GM10248 (cell line): ENCODE results near the gene CYGB.
"Not testable (repeated sequence)": the region's sequence is repeated elsewhere in the genome, so short reads cannot be mapped to it uniquely, and the experiment has no call there.

Experiments used
- CTCF ChIA-PET: fragments of 300-600 bp; sonication (Branson Sonifier 250); formaldehyde crosslinking; extraction: SDS; loops from one replicate; lab custom pipeline; 2021; ENCODE audit warnings: antibody characterized with exemption; lab: Yijun Ruan, JAX
- POLR2A ChIA-PET: fragments of 350-650 bp; sonication (Branson Sonifier 250); formaldehyde crosslinking; extraction: SDS; loops from one replicate; lab custom pipeline; 2020; ENCODE audit warnings: antibody characterized with exemption; lab: Yijun Ruan, JAX
- DNase-seq: peaks from one replicate; pipeline ENCODE4 v3.0.0; 2012; ENCODE audit errors: extremely low spot score
- TF ChIP-seq, protein P1 (sequence below): IDR thresholded peaks from 2 replicates; pipeline ENCODE4 v1.5.1; 2012; ENCODE audit warnings: mild to moderate bottlenecking, low read depth; ENCODE audit errors: extremely low read depth, missing control alignments, control extremely low read depth

Gene CYGB

DNA sequence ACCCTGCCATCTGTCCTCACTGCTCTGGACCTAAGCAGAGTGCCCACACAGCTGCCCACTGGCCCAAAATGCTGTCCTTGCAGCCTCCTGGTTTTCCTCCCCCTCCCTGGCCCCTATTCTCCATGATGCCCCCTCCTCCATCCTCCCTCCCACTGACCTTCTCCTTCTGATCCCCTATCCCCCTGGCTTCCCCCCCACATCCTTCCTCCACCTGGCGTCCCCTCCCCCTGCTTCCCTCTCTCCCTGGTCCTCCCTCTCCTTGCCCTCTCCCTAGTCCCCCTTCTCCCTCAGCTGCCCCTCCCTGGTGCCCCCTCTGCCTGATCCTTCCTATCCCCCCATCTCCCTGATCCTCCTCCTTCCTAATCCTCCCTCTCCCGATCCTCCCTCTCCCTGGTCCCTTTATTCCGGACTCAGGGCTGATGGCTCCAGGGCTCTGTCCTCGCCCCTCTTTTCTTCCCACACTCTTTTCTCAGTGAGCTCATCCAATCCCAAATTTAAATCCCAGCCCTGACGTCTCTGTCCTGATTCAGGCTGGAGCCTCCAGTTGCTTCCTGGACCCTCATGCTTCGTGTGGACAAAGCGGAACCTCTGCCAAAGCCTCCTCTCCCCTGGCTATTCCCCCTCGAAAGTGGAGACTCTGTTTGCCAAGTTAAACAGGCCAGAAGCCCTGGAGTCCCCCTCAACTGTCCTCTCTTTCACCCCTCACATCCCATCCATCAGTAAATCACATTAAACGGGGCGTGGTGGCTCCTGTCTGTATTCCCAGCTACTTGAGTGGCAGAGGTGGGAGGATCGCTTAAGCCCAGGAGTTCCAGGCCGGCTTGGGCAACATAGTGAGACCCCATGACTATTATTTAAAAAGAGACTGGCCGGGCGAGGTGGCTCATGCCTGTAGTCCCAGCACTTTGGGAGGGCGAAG, 18.2 kb downstream of the CYGB start:
- no peak for DNase-seq
- CTCF ChIA-PET = interaction anchor here (1.2 to 6.5 kb wide), 5 partner anchors 9 to 106 kb away, joined by 3 to 109 read pairs (median 4); no protein-coding TSS in a partner anchor
- TF ChIP-seq, protein P1, sequence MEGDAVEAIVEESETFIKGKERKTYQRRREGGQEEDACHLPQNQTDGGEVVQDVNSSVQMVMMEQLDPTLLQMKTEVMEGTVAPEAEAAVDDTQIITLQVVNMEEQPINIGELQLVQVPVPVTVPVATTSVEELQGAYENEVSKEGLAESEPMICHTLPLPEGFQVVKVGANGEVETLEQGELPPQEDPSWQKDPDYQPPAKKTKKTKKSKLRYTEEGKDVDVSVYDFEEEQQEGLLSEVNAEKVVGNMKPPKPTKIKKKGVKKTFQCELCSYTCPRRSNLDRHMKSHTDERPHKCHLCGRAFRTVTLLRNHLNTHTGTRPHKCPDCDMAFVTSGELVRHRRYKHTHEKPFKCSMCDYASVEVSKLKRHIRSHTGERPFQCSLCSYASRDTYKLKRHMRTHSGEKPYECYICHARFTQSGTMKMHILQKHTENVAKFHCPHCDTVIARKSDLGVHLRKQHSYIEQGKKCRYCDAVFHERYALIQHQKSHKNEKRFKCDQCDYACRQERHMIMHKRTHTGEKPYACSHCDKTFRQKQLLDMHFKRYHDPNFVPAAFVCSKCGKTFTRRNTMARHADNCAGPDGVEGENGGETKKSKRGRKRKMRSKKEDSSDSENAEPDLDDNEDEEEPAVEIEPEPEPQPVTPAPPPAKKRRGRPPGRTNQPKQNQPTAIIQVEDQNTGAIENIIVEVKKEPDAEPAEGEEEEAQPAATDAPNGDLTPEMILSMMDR = no peak
- POLR2A ChIA-PET = no interaction called here

DNA sequence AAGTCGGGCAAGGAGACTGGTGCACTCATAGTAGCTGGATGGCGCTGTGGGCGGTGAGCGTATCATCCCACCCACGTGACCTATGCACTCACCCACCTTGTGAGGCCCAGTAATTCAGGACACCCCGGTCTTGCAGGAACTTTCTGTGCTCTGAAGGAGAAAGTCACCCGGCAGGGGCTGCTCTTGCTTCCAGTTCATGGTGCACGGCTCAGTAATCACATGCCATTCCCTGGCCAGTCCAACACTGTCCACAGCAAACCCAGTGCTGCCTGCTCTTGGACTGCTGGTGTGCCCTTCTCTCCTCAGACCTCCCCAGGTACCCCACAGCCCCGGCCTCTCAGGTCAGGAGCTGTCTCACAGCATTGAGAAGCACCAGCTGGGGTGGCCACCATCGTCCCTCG, 19.9 kb downstream of the CYGB start:
- DNase-seq = no peak
- ChIA-PET POLR2A (no interaction called here), CTCF (interaction anchor here (1.0 to 1.7 kb wide), 4 partner anchors 10 to 29 kb away, joined by 3 to 8 read pairs (median 6); no protein-coding TSS in a partner anchor)
- TF ChIP-seq, protein P1 = no peak

DNA sequence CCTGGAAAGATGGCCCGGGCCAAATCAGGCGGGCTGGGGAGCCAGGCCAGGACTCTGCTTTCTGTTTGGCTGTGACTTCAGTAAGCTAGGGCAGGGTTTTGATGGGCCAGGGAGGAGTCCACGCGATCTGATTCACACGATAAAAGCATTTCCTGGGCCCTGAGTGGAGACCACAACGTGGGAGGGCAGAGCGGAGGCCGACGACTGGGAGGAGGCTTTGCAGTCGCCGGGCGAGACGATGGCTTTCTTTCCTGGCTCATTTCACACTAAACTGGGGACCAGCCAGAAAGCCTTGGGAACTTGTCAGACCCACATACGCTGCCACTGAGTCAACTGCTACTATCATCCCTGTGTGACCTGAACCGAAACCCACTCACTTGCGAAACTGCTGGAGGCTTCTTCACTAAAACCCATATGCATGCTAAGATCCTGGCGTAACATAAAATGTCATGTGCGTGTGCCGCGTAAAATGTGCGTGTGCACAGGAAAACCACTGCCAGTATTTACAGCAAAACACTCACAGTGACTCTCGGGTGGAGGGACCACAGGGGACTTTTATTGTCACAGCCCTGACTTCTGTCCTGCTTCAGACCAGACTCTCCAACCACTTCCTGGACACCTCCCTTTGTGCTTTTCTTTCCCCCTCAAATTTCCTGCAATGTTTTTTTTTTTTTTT, 22.1 kb downstream of the CYGB start:
- POLR2A ChIA-PET = interaction anchor here (0.7 kb wide), 1 partner anchor 160 kb away, joined by 7 read pairs; no protein-coding TSS in a partner anchor
- DNase-seq = peak; percentile 65
- CTCF ChIA-PET = interaction anchor here (0.7 to 5.2 kb wide), 5 partner anchors 8 to 107 kb away, joined by 3 to 28 read pairs (median 3); partner anchors contain the start of gene AANAT
- TF ChIP-seq, protein P1 = no peak

DNA sequence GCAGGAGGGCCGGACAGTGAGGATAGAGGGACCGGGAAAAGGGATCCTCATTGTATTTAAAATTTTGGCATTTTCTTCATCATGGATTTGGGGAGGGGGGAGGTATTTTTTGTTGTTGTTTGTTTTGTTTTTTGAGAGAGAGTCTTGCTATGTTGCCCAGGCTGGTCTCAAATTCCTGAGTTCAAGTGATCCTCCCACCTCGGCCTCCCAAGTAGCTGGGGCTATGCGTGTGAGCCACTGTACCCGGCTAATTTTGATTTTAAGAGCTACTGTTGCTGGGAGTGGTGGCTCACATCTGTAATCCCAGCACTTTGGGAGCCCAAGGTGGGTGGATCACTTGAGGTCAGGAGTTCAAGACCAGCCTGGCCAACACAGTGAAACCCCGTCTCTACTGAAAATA, 23.2 kb downstream of the CYGB start:
- POLR2A ChIA-PET, DNase-seq: not testable (repeated sequence)
- CTCF ChIA-PET = interaction anchor here (1.1 to 5.2 kb wide), 6 partner anchors 8 to 106 kb away, joined by 3 to 28 read pairs (median 4); partner anchors contain the start of gene AANAT

DNA sequence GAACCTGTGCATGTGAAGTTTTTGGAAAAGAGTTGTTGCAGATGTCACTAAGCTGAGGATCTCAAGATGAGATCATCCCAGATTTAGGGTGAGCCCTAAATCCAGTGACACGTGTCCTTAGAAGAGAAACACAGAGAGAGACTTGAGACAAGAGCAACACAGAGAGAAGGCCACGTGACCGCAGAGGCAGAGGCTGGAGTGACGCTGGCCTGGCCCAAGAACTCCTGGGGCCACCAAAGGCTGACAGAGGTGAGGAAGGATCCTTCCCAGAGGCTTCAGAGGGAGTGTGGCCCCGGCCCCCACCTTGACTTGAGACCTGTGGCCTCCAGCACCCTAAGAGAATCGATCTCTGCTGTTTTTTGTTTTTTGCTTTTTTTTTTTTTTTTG, 24.2 kb downstream of the CYGB start:
- TF ChIP-seq, protein P1 = no peak
- ChIA-PET CTCF (interaction anchor here (1.0 to 5.2 kb wide), 5 partner anchors 10 to 129 kb away, joined by 3 to 28 read pairs (median 4); partner anchors contain the start of genes AANAT and SPHK1), POLR2A (interaction anchor here (0.7 kb wide), 1 partner anchor 20 kb away, joined by 6 read pairs; no protein-coding TSS in a partner anchor)
- DNase-seq = no peak

DNA sequence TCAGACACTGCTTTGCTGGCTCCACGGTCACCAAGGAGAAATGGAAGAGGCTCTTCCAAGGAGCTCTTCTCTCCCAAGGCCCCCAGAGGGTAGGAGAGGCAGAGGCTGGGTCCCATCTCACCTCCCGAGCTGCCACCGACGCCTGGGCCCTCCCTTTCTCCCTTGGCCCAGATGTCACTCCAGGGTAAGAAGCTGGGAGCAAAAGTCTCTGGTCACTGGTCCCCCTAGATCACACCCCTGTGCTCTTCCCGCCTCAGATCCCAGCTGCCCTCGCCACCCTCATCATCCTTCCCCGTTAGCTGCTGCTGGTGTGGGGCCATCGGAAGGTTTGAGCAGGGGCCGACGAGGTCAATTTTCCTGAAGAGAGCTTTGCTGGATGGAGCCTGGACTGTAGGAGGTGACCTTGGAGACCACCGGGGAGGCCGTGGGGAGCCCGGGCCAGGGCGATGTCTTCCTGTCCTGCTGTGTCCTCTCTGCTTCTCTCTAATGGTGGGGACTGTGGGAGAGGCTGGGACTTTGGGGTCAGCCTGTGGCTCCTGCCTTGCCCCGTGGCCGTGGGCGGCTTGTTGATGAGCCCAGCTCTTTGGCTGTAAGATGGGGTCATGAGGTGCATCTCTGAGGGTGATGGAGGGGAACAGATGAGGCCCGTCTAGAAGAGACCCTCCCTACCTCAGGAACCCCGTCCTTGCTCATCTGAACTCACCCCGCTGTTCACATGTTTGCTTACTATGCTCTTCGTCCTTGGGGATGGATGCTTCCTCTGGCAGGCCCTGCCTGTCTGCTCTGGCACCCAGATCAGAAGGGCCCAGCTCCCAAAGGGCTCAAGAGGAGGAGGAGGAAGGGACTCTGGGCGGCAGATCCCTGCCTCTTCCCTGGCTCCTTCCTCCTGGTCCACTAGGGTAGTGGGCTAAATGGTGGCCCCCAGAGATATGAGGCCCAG, 24.9 kb downstream of the CYGB start:
- POLR2A ChIA-PET = interaction anchor here (0.5 to 1.4 kb wide), 2 partner anchors 26 to 207 kb away, joined by 3 read pairs; no protein-coding TSS in a partner anchor
- TF ChIP-seq, protein P1 = no peak

More for the DNA sequence above, 24.9 kb downstream of the CYGB start:
- DNase-seq = no peak
- CTCF ChIA-PET = interaction anchor here (0.8 to 5.2 kb wide), 8 partner anchors 9 to 128 kb away, joined by 3 to 28 read pairs (median 5); partner anchors contain the start of genes AANAT, SPHK1 and UBE2O
